Suprapubic skin (tissue), 4 donors: ENCODE data around the gene MEX3A. TPM values are rescaled to one million over a fixed set of nuclear protein-coding genes. Genes with fewer than 3 reads are reported as not detected.

Source experiments
- DNase-seq, 2 donors: peaks; one replicate each; pipeline ENCODE4 v3.0.0-alpha.2; 2019; ENCODE audit warnings: low spot score in 2 of 2
- H3K27ac ChIP-seq: fragments of 200-600 bp; sonication (generic); one replicate; pipeline ENCODE4 v1.5.1; 2019
- H3K27me3 ChIP-seq: fragments of 200-600 bp; sonication (generic); one replicate; pipeline ENCODE4 v1.5.1; 2019
- H3K36me3 ChIP-seq: fragments of 200-600 bp; sonication (generic); one replicate; pipeline ENCODE4 v1.5.1; 2019
- H3K4me1 ChIP-seq: fragments of 200-600 bp; sonication (generic); one replicate; pipeline ENCODE4 v1.5.1; 2019
- H3K4me3 ChIP-seq: fragments of 200-600 bp; sonication (generic); one replicate; pipeline ENCODE4 v1.5.1; 2019; ENCODE audit warnings: mild to moderate bottlenecking
- H3K9me3 ChIP-seq: fragments of 200-600 bp; sonication (generic); one replicate; pipeline ENCODE4 v1.5.1; 2019
- EP300 ChIP-seq: sonication (generic); formaldehyde crosslinking; IDR thresholded peaks from one replicate; pipeline ENCODE4 v1.6.1; 2017; ENCODE audit warnings: antibody characterized with exemption
- POLR2A ChIP-seq, 2 donors: fragments of 450-650 bp; IDR thresholded peaks; one replicate each; pipeline ENCODE4 v1.6.1; 2017; ENCODE audit warnings: antibody characterized with exemption in 2 of 2, mild to moderate bottlenecking in 2 of 2, moderate library complexity in 2 of 2
- POLR2AphosphoS5 ChIP-seq, 3 donors: sonication (generic); formaldehyde crosslinking; IDR thresholded peaks; one replicate each; pipeline ENCODE4 v1.6.1; 2017; ENCODE audit warnings: antibody characterized with exemption in 3 of 3
- WGBS: methylation state at CpG from one replicate; pipeline ENCODE4 v1.1.5; 2018; 5-methylcytosine and 5-hydroxymethylcytosine counted together
- total RNA-seq, 4 donors: library from RNA; depleted of rRNA; stranded (reverse); fragments of >200 nt; gene quantifications; one replicate each; pipeline ENCODE4 v1.1.0, GENCODE V29; 2016
- TF ChIP-seq, protein P1 (sequence below), 2 donors: fragments of 200-600 bp in 1 of 2; fragments of 450-650 bp in 1 of 2; sonication (generic) in 1 of 2; IDR thresholded peaks; one replicate each; pipeline ENCODE4 v1.5.1; 2016 to 2019; ENCODE audit warnings: antibody characterized with exemption in 2 of 2, mild to moderate bottlenecking in 1 of 2, moderate library complexity in 1 of 2

The MEX3A gene
- total RNA-seq, 4 donors from 2014 or later, result 0.42 to 2.7 (median 1.0) TPM

GRCh38 chr1:156089704-156090103 is 7.4 kb upstream of the MEX3A start:
- no peak for DNase-seq
- WGBS, result 62% methylated on average over 6 of the region's 6 CpGs
- Histone ChIP-seq H3K9me3 (no peaks in the 10 kb centered on the region), H3K4me3 (no peak overlapping the region), H3K4me1 (peaks cover 9% of the 10 kb centered on the region), H3K36me3 (no peaks in the 10 kb centered on the region), H3K27me3 (no peaks in the 10 kb centered on the region), H3K27ac (no peak overlapping the region)
- TF ChIP-seq POLR2AphosphoS5 (IDR thresholded peaks at IDR 0.05), result no peak
- no peak for TF ChIP-seq POLR2A (IDR thresholded peaks at IDR 0.05)
- TF ChIP-seq EP300, result no peak
- TF ChIP-seq, protein P1, sequence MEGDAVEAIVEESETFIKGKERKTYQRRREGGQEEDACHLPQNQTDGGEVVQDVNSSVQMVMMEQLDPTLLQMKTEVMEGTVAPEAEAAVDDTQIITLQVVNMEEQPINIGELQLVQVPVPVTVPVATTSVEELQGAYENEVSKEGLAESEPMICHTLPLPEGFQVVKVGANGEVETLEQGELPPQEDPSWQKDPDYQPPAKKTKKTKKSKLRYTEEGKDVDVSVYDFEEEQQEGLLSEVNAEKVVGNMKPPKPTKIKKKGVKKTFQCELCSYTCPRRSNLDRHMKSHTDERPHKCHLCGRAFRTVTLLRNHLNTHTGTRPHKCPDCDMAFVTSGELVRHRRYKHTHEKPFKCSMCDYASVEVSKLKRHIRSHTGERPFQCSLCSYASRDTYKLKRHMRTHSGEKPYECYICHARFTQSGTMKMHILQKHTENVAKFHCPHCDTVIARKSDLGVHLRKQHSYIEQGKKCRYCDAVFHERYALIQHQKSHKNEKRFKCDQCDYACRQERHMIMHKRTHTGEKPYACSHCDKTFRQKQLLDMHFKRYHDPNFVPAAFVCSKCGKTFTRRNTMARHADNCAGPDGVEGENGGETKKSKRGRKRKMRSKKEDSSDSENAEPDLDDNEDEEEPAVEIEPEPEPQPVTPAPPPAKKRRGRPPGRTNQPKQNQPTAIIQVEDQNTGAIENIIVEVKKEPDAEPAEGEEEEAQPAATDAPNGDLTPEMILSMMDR (IDR thresholded peaks at IDR 0.05), result no peak

DNA sequence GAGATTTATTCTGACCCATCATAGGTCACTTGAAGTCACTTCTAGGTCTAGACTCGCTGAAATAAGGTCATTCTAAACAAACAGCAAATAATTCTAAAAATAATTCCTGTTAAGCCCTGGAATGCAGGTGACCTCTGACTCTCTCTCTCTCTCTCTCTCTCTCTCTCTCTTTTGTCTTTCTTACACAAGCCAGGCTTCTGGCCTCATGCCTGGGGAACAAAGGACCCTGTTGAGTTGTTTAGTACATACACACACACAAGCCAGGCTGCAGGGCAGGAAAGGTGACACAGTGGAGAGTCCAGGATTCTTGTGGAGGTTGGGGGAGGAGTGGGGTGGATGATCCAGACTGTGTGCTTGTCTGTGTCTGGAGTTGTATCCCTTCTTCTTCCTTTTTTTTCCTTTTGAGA is 4.0 kb upstream of the MEX3A start:
- 65% methylated on average over 1 of the region's 1 CpG for WGBS
- no peak overlapping the region for H3K4me3 ChIP-seq
- no peak overlapping the region for H3K27ac ChIP-seq
- TF ChIP-seq, protein P1 (IDR thresholded peaks at IDR 0.05), result no peak
- no peak for TF ChIP-seq POLR2A (IDR thresholded peaks at IDR 0.05)
- no peak for TF ChIP-seq POLR2AphosphoS5 (IDR thresholded peaks at IDR 0.05)
- no peak for TF ChIP-seq EP300
- no peaks in the 10 kb centered on the region for H3K36me3 ChIP-seq
- H3K27me3 ChIP-seq, result no peaks in the 10 kb centered on the region
- H3K4me1 ChIP-seq, result peaks cover 30% of the 10 kb centered on the region
- no peak for DNase-seq
- H3K9me3 ChIP-seq, result no peaks in the 10 kb centered on the region

DNA sequence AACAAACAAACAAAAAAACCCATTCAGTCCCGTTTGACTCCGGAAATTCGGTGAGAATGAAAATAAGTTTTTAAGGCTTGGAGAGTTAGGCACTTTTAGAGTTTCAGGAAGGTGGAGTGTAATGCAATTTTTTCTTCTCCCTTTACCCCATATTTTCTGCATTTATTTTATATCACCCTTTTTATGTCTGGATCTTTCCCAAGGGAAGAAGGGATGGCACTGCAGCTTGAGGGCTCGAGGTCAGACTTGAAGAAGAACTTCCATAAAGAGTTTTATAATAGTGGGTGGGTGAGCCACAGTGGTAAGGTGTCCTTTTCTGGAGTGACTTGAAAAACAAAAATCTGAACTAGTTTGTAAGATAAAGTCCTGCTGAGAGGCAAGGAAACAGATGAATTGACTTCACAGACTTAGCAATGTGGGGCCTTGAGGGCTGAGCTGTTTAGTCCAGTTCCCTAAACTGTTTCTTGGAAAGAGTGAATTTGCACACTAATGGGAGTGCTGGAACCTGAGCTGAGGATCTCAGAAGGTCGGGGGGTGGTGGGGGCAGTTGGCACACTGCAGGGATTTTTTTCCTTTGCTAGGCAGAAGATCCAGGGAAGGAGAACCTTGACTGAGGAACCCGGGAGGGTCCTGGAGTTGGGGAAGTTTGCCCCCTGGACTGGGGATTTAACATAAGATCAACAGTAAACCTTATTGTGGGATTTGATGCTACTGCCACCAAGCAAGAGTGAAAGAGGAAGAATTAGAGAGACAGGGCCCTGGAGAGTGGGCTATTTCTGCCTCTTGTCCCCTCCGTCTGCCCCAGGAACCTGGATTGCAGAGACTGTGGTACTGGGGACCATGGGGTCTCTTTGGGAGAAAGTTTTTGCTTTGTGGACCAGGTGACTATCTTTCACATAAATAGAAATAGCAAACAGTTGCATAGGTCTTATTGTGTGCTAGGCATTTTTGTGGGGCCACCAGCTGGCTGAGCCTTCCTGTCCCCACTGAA is 1.8 kb upstream of the MEX3A start:
- TF ChIP-seq POLR2AphosphoS5 (IDR thresholded peaks at IDR 0.05) (no peak), EP300 (no peak), POLR2A (IDR thresholded peaks at IDR 0.05) (no peak)
- TF ChIP-seq, protein P1 (IDR thresholded peaks at IDR 0.05), result no peak
- H3K36me3 ChIP-seq, result no peaks in the 10 kb centered on the region
- H3K4me1 ChIP-seq, result peaks cover 26% of the 10 kb centered on the region
- DNase-seq, result no peak
- H3K27me3 ChIP-seq, result no peaks in the 10 kb centered on the region
- no peak overlapping the region for H3K4me3 ChIP-seq
- WGBS, result 67% methylated on average over 7 of the region's 7 CpGs
- H3K9me3 ChIP-seq, result no peaks in the 10 kb centered on the region
- no peak overlapping the region for H3K27ac ChIP-seq

- WGBS, result 0% methylated on average over 9 of the region's 10 CpGs
- H3K27ac ChIP-seq, result no peak overlapping the region
- H3K9me3 ChIP-seq, result no peaks in the 10 kb centered on the region
- H3K4me3 ChIP-seq, result peak overlapping the region; percentile 82
- no peak for TF ChIP-seq POLR2AphosphoS5 (IDR thresholded peaks at IDR 0.05)
- no peak for TF ChIP-seq EP300
- no peak for TF ChIP-seq POLR2A (IDR thresholded peaks at IDR 0.05)
- TF ChIP-seq, protein P1 (IDR thresholded peaks at IDR 0.05), result no peak
- no peak for DNase-seq
- H3K27me3 ChIP-seq, result no peaks in the 10 kb centered on the region
- no peaks in the 10 kb centered on the region for H3K36me3 ChIP-seq
- H3K4me1 ChIP-seq, result peaks cover 26% of the 10 kb centered on the region
Observed at GRCh38 chr1:156081917-156082308, 352 bp downstream of the MEX3A start.

GRCh38 chr1:156081180-156081916 is 917 bp downstream of the MEX3A start:
- H3K27ac ChIP-seq, result no peak overlapping the region
- no peaks in the 10 kb centered on the region for H3K27me3 ChIP-seq
- H3K4me3 ChIP-seq, result peak overlapping the region; percentile 82
- TF ChIP-seq POLR2AphosphoS5 (IDR thresholded peaks at IDR 0.05) (no peak), POLR2A (IDR thresholded peaks at IDR 0.05) (no peak), EP300 (no peak)
- TF ChIP-seq, protein P1 (IDR thresholded peaks at IDR 0.05), result no peak
- H3K36me3 ChIP-seq, result no peaks in the 10 kb centered on the region
- 10% methylated on average over 18 of the region's 61 CpGs for WGBS
- peaks cover 27% of the 10 kb centered on the region for H3K4me1 ChIP-seq
- DNase-seq, result no peak
- H3K9me3 ChIP-seq, result no peaks in the 10 kb centered on the region
